Activated B cell treated with CpG ODN at 0.5 μM for 24 hours (primary cell): ENCODE data around the gene MUC4. TPM values are rescaled to one million over a fixed set of nuclear protein-coding genes. Genes with fewer than 3 reads are reported as not detected.
"Not testable (repeated sequence)": the region's sequence is repeated elsewhere in the genome, so short reads cannot be mapped to it uniquely, and the experiment has no call there.

Experiments
- ATAC-seq: fragments of 200-7000 bp; cut with Tn5 transposase; one replicate; pipeline ENCODE4 v1.10.0; 2021; ENCODE audit warnings: low read depth, mild to moderate bottlenecking, moderate library complexity
- CTCF ChIA-PET: fragments of 350-600 bp; sonication (Branson Sonifier 250); formaldehyde crosslinking; loops from one replicate; lab custom pipeline; 2021; ENCODE audit warnings: antibody characterized with exemption; lab: Charles Lee
- POLR2A ChIA-PET: fragments of 350-600 bp; sonication (Branson Sonifier 250); formaldehyde crosslinking; loops from one replicate; lab custom pipeline; 2021; ENCODE audit warnings: antibody characterized with exemption; lab: Charles Lee
- DNase-seq: peaks from one replicate; pipeline ENCODE4 v3.0.0; 2022
- H3K27ac Mint-ChIP-seq: one replicate; pipeline ENCODE4 v1.8.0; 2020; ENCODE audit warnings: mixed read lengths
- H3K27me3 Mint-ChIP-seq: one replicate; pipeline ENCODE4 v1.8.0; 2021; ENCODE audit warnings: mixed read lengths
- H3K36me3 Mint-ChIP-seq: one replicate; pipeline ENCODE4 v1.8.0; 2021; ENCODE audit warnings: low read depth, mixed read lengths
- H3K4me1 Mint-ChIP-seq: one replicate; pipeline ENCODE4 v1.8.0; 2021; ENCODE audit warnings: mixed read lengths
- H3K4me3 Mint-ChIP-seq: one replicate; pipeline ENCODE4 v1.8.0; 2020; ENCODE audit warnings: mild to moderate bottlenecking, mixed read lengths
- H3K9me3 Mint-ChIP-seq: one replicate; pipeline ENCODE4 v1.8.0; 2020; ENCODE audit warnings: mixed read lengths
- CTCF ChIP-seq: fragments of 200-600 bp; IDR thresholded peaks from one replicate; pipeline ENCODE4 v1.8.0; 2022; ENCODE audit warnings: antibody characterized with exemption, mild to moderate bottlenecking
- intact Hi-C: fragments of 100-400 bp; cut with micrococcal nuclease; formaldehyde crosslinking; loops from one replicate; pipeline ENCODE4 v1.15.1; 2024
- total RNA-seq: library from RNA; stranded (reverse); gene quantifications from 2 replicates; pipeline ENCODE4 v1.2.3, GENCODE V29; 2022

Gene MUC4
- total RNA-seq, 1 donor from 2014 or later: 0.09 TPM

DNA sequence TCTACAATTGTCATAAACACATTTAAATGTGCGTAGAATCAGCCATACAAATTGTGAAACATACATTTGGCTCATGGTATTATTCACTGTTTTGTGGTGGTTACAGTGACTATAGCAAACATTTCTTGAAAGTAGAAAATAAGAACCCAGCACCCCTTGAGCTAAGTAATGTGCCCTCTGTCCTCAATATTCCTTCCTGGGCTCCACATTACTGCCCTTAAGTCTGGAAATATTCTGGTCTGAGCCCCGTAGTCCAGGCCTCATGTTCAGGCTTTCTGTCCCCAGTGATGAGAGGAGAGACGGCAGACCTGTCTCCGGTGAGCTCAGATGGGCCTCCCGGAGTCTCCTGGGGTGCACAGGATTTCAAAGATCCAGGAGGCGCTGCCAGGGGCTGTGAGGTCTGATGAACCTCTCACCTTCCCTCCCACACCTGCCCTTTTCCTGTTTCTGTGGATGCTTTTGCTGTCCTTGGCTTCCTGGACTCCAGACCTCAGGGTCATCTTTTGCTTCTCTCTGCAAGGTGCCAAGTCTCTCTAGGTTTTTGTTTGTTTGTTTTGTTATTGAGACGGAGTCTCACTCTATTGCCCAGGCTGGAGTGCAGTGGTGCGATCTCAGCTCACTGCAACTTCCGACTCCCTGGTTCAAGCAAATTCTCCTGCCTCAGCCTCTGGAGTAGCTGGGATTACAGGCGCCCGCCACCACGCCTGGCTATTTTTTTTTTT, 99.8 kb downstream of the MUC4 start:
- peaks cover 41% of the 10 kb centered on the region for H3K36me3 Mint-ChIP-seq
- no peaks in the 10 kb centered on the region for H3K9me3 Mint-ChIP-seq
- intact Hi-C loops: no loop called here
- peaks cover 12% of the 10 kb centered on the region for H3K4me1 Mint-ChIP-seq
- ChIA-PET POLR2A (no interaction called here), CTCF (no interaction called here)
- no peak for TF ChIP-seq CTCF
- H3K4me3 Mint-ChIP-seq: no peak overlapping the region
- no peak overlapping the region for H3K27ac Mint-ChIP-seq
- ATAC-seq: no peak
- no peaks in the 10 kb centered on the region for H3K27me3 Mint-ChIP-seq
- DNase-seq: no peak

DNA sequence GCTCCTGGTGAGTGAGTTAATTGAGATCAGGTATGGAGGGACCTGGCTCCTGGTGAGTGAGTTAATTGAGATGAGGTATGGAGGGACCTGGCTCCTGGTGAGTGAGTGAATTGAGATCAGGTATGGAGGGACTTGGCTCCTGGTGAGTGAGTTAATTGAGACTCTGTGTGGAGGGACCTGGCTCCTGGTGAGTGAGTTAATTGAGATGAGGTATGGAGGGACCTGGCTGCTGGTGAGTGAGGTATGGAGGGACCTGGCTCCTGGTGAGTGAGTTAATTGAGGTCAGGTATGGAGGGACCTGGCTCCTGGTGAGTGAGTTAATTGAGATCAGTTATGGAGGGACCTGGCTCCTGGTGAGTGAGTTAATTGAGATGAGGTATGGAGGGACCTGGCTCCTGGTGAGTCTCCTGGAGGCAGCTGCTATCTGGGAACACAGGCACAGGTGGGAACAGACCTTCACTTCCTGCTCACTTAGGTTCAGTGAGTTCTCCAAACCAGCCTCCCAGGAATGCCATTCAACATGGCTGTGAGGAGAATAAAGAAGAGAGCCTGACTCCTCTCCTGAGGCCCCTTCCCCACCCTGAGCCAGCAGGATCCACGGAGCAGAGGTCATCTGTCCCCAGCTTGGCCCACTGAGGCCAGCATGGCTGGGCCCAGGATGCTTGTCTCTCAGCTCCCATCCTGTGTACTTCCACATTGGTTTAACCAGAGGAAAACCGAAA, 100.5 kb downstream of the MUC4 start:
- H3K9me3 Mint-ChIP-seq, DNase-seq, ATAC-seq, CTCF ChIA-PET, POLR2A ChIA-PET, H3K4me1 Mint-ChIP-seq, H3K4me3 Mint-ChIP-seq, H3K27ac Mint-ChIP-seq, intact Hi-C loops, H3K27me3 Mint-ChIP-seq: not testable (repeated sequence)
- peaks cover 41% of the 10 kb centered on the region for H3K36me3 Mint-ChIP-seq

DNA sequence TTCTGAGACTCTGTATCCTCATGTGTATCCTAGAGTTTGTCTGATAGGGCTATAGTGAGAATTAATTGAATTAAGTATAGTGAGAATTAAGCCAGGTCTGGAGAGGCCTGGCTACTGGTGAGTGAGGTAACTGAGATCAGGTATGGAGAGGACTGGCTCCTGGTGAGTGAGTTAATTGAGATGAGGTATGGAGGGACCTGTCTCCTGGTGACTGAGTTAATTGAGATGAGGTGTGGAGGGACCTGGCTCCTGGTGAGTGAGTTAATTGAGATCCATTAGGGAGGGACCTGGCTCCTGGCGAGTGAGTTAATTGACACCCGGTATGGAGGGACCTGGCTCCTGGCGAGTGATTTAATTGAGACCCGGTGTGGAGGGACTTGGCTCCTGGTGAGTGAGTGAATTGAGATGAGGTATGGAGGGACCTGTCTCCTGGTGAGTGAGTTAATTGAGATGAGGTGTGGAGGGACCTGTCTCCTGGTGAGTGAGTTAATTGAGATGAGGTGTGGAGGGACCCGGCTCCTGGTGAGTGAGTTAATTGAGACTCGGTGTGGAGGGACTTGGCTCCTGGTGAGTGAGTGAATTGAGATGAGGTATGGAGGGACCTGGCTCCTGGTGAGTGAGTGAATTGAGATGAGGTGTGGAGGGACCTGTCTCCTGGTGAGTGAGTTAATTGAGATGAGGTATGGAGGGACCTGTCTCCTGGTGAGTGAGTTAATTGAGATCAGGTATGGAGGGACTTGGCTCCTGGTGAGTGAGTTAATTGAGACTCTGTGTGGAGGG, 101.4 kb downstream of the MUC4 start:
- intact Hi-C loops, H3K27ac Mint-ChIP-seq, DNase-seq, H3K4me3 Mint-ChIP-seq, H3K4me1 Mint-ChIP-seq, H3K9me3 Mint-ChIP-seq, CTCF ChIA-PET, POLR2A ChIA-PET, ATAC-seq, H3K27me3 Mint-ChIP-seq: not testable (repeated sequence)
- peaks cover 37% of the 10 kb centered on the region for H3K36me3 Mint-ChIP-seq

GRCh38 chr3:195709676-195710085, 102.0 kb downstream of the MUC4 start:
- ATAC-seq (no peak), DNase-seq (no peak)
- Mint-ChIP-seq H3K36me3 (peaks cover 30% of the 10 kb centered on the region), H3K4me1 (peaks cover 4% of the 10 kb centered on the region), H3K27ac (no peak overlapping the region), H3K27me3 (no peaks in the 10 kb centered on the region), H3K4me3 (no peak overlapping the region), H3K9me3 (no peaks in the 10 kb centered on the region)
- ChIA-PET POLR2A (no interaction called here), CTCF (no interaction called here)
- no peak for TF ChIP-seq CTCF
- intact Hi-C loops: no loop called here

DNA sequence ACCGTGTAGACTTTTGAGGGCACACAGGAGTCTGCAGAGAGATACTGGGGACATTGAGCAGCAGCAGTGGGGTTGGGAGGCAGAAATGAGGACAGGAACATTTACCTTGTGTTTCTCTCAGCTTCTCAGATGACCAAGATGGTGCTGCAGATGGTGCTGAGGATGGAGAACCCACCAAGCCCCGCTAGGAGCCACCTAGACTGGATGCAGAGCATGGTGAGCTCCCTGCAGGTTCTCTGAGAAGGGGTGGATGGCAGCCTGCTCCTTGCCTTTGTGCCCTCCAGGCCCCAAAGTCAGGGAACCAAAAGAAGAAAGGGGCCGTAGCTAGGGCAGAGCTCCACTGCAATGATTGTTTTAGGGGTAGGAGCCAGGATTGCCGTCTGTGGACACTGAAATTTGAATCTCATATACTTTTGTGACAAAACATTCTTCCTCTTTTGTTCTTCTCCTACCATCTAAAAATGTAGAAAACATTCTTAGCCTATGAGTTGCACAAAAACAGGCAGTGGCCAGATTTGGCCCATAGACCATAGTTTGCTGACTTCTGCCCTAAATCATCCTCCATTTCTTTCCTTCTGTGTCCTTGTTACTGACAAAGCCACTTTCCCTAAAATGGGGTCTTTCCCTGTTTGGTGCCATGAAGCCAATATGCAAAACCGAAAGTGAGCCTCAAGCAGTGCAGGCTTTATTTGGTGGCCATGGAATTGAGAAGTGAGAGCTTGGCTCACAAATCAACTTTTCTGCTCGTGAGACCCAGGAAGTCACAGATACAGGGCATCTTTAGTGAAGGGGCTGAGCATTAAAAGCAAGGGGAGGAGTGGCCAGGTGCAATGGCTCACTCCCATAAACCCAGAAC, 102.9 kb downstream of the MUC4 start:
- no peak overlapping the region for H3K4me3 Mint-ChIP-seq
- ChIA-PET CTCF (no interaction called here), POLR2A (no interaction called here)
- peaks cover 26% of the 10 kb centered on the region for H3K36me3 Mint-ChIP-seq
- intact Hi-C loops: no loop called here
- DNase-seq (no peak), ATAC-seq (no peak)
- H3K27ac Mint-ChIP-seq: no peak overlapping the region
- TF ChIP-seq CTCF: no peak
- peaks cover 4% of the 10 kb centered on the region for H3K4me1 Mint-ChIP-seq
- H3K9me3 Mint-ChIP-seq: no peaks in the 10 kb centered on the region
- H3K27me3 Mint-ChIP-seq: no peaks in the 10 kb centered on the region
